GM23248 (cell line): Measurements from ENCODE around the gene KAT2A. TPM values are rescaled to one million over a fixed set of nuclear protein-coding genes. Genes with fewer than 3 reads are reported as not detected.

Experiments used
- DNase-seq: peaks from one replicate; pipeline ENCODE4 v3.0.0-alpha.2; 2015
- H2AFZ ChIP-seq: fragments of 200-600 bp; sonication (generic); 2 replicates; pipeline ENCODE4 v1.6.1; 2016; ENCODE audit warnings: antibody characterized with exemption
- H3F3A ChIP-seq: fragments of 200-600 bp; sonication (generic); 2 replicates; pipeline ENCODE4 v1.6.1; 2016; ENCODE audit warnings: mild to moderate bottlenecking, antibody characterized with exemption, mixed run types; ENCODE audit not compliant: insufficient read depth
- H3K27ac ChIP-seq: fragments of 200-600 bp; sonication (generic); 2 replicates; pipeline ENCODE4 v1.5.1; 2016; ENCODE audit warnings: mild to moderate bottlenecking
- H3K27me3 ChIP-seq: fragments of 200-600 bp; sonication (generic); replicated peaks from 2 replicates; pipeline ENCODE4 v1.6.1; 2016; ENCODE audit warnings: mild to moderate bottlenecking; ENCODE audit not compliant: insufficient read depth
- H3K36me3 ChIP-seq: fragments of 200-600 bp; sonication (generic); 2 replicates; pipeline ENCODE4 v1.6.1; 2016; ENCODE audit warnings: low read depth, mild to moderate bottlenecking
- H3K4me1 ChIP-seq: fragments of 200-600 bp; sonication (generic); 2 replicates; pipeline ENCODE4 v1.6.1; 2016; ENCODE audit warnings: mild to moderate bottlenecking; ENCODE audit not compliant: insufficient read depth
- H3K4me2 ChIP-seq: fragments of 200-600 bp; sonication (generic); one replicate; pipeline ENCODE4 v1.6.1; 2016; ENCODE audit warnings: mild to moderate bottlenecking; ENCODE audit not compliant: unreplicated experiment
- H3K4me3 ChIP-seq: fragments of 200-600 bp; sonication (generic); 2 replicates; pipeline ENCODE4 v1.5.1; 2016; ENCODE audit warnings: mild to moderate bottlenecking
- H3K79me2 ChIP-seq: fragments of 200-600 bp; sonication (generic); 2 replicates; pipeline ENCODE4 v1.6.1; 2016; ENCODE audit warnings: mild to moderate bottlenecking; ENCODE audit not compliant: insufficient read depth
- H3K9ac ChIP-seq: fragments of 200-600 bp; sonication (generic); 2 replicates; pipeline ENCODE4 v1.6.1; 2016; ENCODE audit warnings: mild to moderate bottlenecking
- H3K9me2 ChIP-seq: fragments of 200-600 bp; sonication (generic); 2 replicates; pipeline ENCODE4 v1.6.1; 2016; ENCODE audit warnings: mixed run types, mild to moderate bottlenecking, moderate library complexity; ENCODE audit not compliant: insufficient read depth
- H3K9me3 ChIP-seq: fragments of 200-600 bp; sonication (generic); one replicate; pipeline ENCODE4 v1.6.1; 2017; ENCODE audit warnings: low read depth
- H4K20me1 ChIP-seq: fragments of 200-600 bp; sonication (generic); 2 replicates; pipeline ENCODE4 v1.6.0; 2016; ENCODE audit not compliant: insufficient read depth
- EZH2 ChIP-seq: fragments of 200-600 bp; sonication (generic); IDR thresholded peaks from 2 replicates; pipeline ENCODE4 v1.6.1; 2018; ENCODE audit warnings: antibody characterized with exemption, mild to moderate bottlenecking; ENCODE audit not compliant: insufficient read depth, poor library complexity, severe bottlenecking
- EZH2phosphoT487 ChIP-seq: fragments of 200-600 bp; sonication (generic); IDR thresholded peaks from 2 replicates; pipeline ENCODE4 v1.6.1; 2018; ENCODE audit warnings: antibody characterized with exemption, moderate library complexity, mild to moderate bottlenecking, low read depth; ENCODE audit not compliant: insufficient read depth
- WGBS, 2 experiments: methylation state at CpG; one replicate each; pipeline ENCODE4 v1.1.6; 2015 to 2017; ENCODE audit warnings: low lambda C conversion rate in 2 of 2, low coverage in 1 of 2; ENCODE audit errors: missing lambda C conversion rate in 2 of 2; 5-methylcytosine and 5-hydroxymethylcytosine counted together
- in situ Hi-C: fragments of 300-500 bp; cut with MboI; formaldehyde crosslinking; loops from 2 replicates; pipeline ENCODE4 v1.15.0; 2020
- polyA plus RNA-seq: library from polyadenylated mRNA; unstranded; fragments of >200 nt; fragmentation: Nextera tagmentation; extraction: Ambion mirVana; gene quantifications from 2 replicates; pipeline ENCODE4 v1.2.1, GENCODE V29; 2016
- total RNA-seq: library from RNA; depleted of rRNA; stranded (reverse); fragments of >200 nt; shearing (Covaris generic); gene quantifications from 2 replicates; pipeline ENCODE4 v1.2.3, GENCODE V29; 2014

The KAT2A gene
- total and polyA plus RNA-seq, 2 experiments from 2014 or later: 7.2 to 13.9 TPM

DNA sequence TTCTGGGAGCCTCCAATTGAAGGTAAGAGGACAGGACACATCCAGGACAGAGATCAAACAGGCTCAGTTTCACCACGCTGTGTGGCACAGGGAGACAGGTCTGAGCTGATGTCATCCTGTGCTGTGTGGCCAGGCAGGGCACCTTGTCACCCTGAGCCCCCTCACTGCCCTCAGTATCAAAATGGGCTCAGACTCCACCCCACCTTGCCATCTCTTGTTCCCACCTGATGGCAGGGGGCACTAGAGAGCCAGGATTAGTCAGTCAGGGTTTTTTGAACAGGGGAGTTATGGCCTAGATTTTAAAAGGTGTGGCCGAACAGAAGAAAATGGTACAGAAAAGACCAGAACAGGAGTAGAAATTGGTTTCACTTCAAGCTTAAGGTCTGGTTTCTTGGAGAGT lies 2.6 kb downstream of the KAT2A start:
- Histone ChIP-seq H3K27me3 (no peaks in the 10 kb centered on the region), H3K4me3 (no peak overlapping the region), H3F3A (0 out of 2 replicates have a peak, but pooled peaks cover 5% of the 10 kb centered on the region), H4K20me1 (no peaks in the 10 kb centered on the region), H3K9ac (no peak overlapping the region), H3K9me3 (no peaks in the 10 kb centered on the region), H3K79me2 (no peaks in the 10 kb centered on the region), H3K9me2 (no peaks in the 10 kb centered on the region), H3K36me3 (no peaks in the 10 kb centered on the region), H3K4me1 (no peaks in the 10 kb centered on the region), H3K27ac (no peak overlapping the region), H3K4me2 (no peak overlapping the region), H2AFZ (no peak overlapping the region)
- no peak for TF ChIP-seq EZH2phosphoT487
- TF ChIP-seq EZH2: no peak
- in situ Hi-C loops: loop anchor here (10.0 kb wide), 1 partner anchor 154 kb away; the partner anchor contains the start of gene CNP
- 98% methylated on average over 2 of the region's 2 CpGs for WGBS, 2 experiments
- DNase-seq: peak; percentile 51

DNA sequence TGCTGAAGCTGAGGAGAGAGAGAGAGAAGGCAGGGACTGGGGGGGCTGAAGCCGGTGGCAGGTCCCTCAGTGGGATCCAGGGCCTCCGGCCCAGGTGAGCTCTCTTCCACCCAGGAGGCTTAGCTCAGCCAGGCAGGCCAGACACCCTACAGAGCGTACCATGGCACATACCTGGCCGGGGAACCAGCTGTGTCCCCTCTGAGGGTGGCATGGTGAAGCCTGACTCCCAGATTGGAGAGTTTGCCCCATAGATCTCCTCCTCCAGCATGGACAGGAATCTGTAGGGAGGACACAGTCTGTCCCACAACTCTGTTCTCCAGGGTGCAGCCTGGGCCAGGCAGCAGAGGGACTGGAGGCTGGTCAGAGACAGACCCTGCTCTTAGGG lies 3.0 kb downstream of the KAT2A start:
- in situ Hi-C loops: loop anchor here (10.0 kb wide), 1 partner anchor 153 kb away; the partner anchor contains the start of gene CNP
- TF ChIP-seq EZH2phosphoT487 (no peak), EZH2 (no peak)
- Histone ChIP-seq H3K9ac (no peak overlapping the region), H3K27me3 (no peaks in the 10 kb centered on the region), H3F3A (0 out of 2 replicates have a peak, but pooled peaks cover 5% of the 10 kb centered on the region), H3K79me2 (no peaks in the 10 kb centered on the region), H2AFZ (no peak overlapping the region), H3K9me3 (no peaks in the 10 kb centered on the region), H3K4me2 (no peak overlapping the region), H3K36me3 (no peaks in the 10 kb centered on the region), H3K4me1 (no peaks in the 10 kb centered on the region; the same call in 1 of the 2 replicates), H4K20me1 (no peaks in the 10 kb centered on the region), H3K27ac (no peak overlapping the region), H3K9me2 (no peaks in the 10 kb centered on the region), H3K4me3 (no peak overlapping the region)
- no peak for DNase-seq
- WGBS, 2 experiments: 79 to 95% methylated on average over 2 of the region's 4 CpGs

DNA sequence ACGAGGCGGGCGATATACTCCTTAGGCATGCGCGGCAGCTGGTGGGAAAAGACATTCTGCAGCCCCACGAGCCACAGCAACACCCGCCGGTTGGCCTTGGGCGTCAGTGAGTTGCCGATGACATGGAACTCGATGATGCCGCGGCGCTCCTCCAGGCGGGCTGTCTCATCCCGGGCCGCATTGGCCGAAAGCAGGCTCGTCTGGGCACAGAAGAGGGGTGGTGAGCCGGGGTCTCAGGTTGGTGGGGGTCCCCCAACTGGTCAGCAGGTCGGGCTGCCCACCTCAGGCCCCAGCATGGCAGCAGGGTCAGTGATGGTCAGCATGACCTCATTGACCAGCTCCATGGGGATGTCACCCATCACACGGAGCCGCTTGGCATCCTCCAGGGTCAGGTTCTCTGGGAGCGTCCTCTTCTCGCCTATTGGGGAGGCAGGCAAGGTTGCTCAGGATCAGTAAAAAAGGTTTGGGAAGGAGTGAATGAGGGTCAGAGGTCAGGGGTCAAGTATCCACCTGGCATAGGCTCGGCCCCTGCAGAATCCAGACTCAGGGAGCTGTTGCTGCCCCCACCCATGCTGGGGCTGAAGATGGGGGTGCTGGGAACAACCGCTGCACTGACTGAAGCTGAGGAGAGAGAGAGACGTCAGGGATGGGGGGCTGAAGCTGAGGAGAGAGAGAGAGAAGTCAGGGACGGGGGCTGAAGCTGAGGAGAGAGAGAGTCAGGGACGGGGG lies 3.6 kb downstream of the KAT2A start:
- Histone ChIP-seq H3K36me3 (no peaks in the 10 kb centered on the region), H3K79me2 (no peaks in the 10 kb centered on the region)

DNA sequence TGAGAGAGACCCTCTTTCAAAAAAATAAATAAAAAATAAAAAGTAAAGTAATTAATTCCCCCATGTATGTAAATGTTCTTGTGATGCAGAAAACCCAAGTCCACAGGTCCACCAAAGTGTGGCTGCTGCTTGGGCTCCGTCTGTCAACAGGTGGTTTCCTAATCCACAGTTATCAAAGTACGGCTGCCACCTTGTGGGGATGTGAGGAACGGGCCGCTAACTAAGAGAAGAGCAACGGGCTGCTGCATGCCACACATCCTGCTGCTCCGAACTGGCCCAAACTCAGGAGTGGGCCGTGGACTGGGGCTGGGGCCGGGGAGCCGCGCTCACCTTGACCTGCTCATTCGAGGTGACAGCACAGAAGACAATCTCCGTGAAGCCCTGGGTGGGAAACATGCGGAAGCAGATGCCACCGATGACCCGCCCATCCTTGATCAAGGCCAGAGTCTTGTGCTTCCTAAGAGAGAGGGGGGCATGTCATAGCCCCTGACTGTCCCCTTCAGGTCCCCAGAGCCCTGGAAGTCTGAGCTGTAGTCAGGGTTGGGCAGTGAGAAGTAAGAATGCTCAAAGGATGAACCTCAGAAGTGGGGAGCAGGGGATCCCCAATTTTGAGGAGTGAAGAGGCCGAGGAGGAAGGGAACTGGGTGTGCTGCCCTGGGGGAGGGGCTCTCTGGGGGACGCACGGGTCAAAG lies 4.3 kb downstream of the KAT2A start:
- Histone ChIP-seq H3K79me2 (no peaks in the 10 kb centered on the region), H2AFZ (no peak overlapping the region), H3K9ac (no peak overlapping the region), H4K20me1 (no peaks in the 10 kb centered on the region), H3K4me2 (no peak overlapping the region), H3F3A (0 out of 2 replicates have a peak, but pooled peaks cover 4% of the 10 kb centered on the region), H3K4me1 (peaks cover 7% of the 10 kb centered on the region), H3K27me3 (no peaks in the 10 kb centered on the region), H3K9me3 (no peaks in the 10 kb centered on the region), H3K27ac (no peak overlapping the region), H3K4me3 (no peak overlapping the region), H3K36me3 (no peaks in the 10 kb centered on the region), H3K9me2 (no peaks in the 10 kb centered on the region)
- peak; percentile 89 for DNase-seq
- WGBS, 2 experiments: 37 to 44% methylated on average over 18 of the region's 18 CpGs
- in situ Hi-C loops: loop anchor here (10.0 kb wide), 1 partner anchor 152 kb away; the partner anchor contains the start of gene CNP
- TF ChIP-seq EZH2phosphoT487 (no peak), EZH2 (no peak)

More for the DNA sequence above, 3.6 kb downstream of the KAT2A start:
- no peak overlapping the region for H3K4me3 ChIP-seq
- H2AFZ ChIP-seq: no peak overlapping the region
- no peak overlapping the region for H3K27ac ChIP-seq
- 87 to 89% methylated on average over 27 to 30 of the region's 30 CpGs for WGBS, 2 experiments
- H3K27me3 ChIP-seq: no peaks in the 10 kb centered on the region
- TF ChIP-seq EZH2phosphoT487: no peak
- TF ChIP-seq EZH2: no peak
- H3K9me3 ChIP-seq: no peaks in the 10 kb centered on the region
- H3K9me2 ChIP-seq: no peaks in the 10 kb centered on the region
- no peaks in the 10 kb centered on the region for H4K20me1 ChIP-seq
- H3K9ac ChIP-seq: no peak overlapping the region
- H3K4me1 ChIP-seq: peaks cover 5% of the 10 kb centered on the region; the same call in 1 of the 2 replicates
- H3F3A ChIP-seq: 0 out of 2 replicates have a peak, but pooled peaks cover 5% of the 10 kb centered on the region
- no peak overlapping the region for H3K4me2 ChIP-seq
- no peak for DNase-seq
- in situ Hi-C loops: loop anchor here (10.0 kb wide), 1 partner anchor 153 kb away; the partner anchor contains the start of gene CNP
